NCI-H2107 (cell line): ENCODE measurements around the gene METTL14.
"Not testable (repeated sequence)": the region's sequence is repeated elsewhere in the genome, so short reads cannot be mapped to it uniquely, and the experiment has no call there.

Source experiments
- DNase-seq: peaks from one replicate; lab custom pipeline; 2025; lab: John Stamatoyannopoulos, UW

Gene METTL14

DNA sequence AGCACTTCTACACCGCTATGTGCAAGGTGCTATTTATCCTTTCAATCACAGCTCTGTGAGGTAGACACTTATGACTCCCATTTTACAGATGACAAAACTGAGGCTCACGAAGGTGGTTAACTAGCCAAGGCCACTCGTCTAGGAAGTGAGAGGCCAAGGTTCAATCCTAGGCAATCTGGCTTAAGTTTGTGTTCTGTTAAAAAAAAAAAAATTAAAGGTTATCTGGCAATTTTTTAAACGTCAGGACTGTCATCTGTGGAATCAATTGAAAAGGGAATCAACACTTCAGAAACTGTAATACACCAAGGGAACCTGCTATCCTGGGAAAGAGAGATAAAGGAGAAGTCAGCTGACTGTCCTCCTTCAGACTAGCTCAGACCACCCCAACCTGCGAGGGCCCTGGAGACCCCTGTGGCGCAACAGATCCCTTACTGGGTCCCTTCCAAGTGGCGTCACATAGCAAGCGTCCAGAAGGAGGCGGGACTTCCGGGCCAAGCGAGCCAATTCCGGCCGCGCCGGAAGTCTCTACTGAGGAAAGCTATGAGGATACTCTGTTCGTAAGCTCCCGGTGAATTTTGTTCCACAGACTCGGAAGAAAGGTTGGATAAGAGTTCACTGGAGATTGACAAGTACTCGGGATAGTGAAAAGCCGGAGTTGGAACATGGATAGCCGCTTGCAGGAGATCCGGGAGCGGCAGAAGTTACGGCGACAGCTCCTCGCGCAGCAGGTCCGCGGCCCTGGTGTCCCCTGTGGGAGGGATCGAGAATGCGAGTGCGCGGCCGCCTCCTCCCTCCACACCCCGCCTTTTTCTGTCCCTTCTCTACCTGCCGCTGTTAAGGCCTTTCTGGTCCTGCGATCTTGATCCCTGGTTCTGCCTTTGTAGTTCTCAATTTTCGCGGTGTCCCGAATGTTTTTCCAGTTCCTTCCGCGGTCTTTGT is at the start of gene METTL14:
TSS of gene METTL14 (plus strand) at position 520 of the 939 bp plus-strand sequence. CDS start at position 663, 143 bp downstream.
- DNase-seq = peak; percentile 51

GRCh38 chr4:118636126-118636525 is 49.1 kb upstream of the METTL14 start:
- DNase-seq = not testable (repeated sequence)

GRCh38 chr4:118664665-118665064 is 20.5 kb upstream of the METTL14 start:
- DNase-seq = not testable (repeated sequence)

- not testable (repeated sequence) for DNase-seq
Observed at GRCh38 chr4:118669220-118669619, 16.0 kb upstream of the METTL14 start.

- not testable (repeated sequence) for DNase-seq
Observed at GRCh38 chr4:118670968-118671367, 14.2 kb upstream of the METTL14 start.

- no peak for DNase-seq
Observed at GRCh38 chr4:118676128-118676527, 9.1 kb upstream of the METTL14 start.

DNA sequence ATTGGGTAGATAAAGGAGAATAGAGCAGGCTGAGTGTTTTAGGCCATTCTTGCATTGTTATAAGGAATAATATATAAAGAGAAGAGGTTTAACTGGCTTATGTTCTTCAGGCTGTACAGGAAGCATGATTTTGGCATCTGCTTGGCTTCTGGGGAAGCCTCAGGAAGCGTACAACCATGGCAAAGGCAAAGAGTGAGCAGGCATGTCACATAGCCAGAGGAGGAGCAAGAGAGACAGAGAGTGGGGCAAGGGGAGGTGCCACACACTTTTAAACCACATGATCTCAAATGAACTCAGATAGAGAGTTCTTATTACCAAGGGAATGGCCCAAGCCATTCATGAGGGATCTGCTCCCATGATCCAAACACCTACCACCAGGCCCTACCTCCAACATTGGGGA is 4.4 kb upstream of the METTL14 start:
- no peak for DNase-seq

- no peak for DNase-seq
Observed at GRCh38 chr4:118682928-118683327, 2.3 kb upstream of the METTL14 start.

DNA sequence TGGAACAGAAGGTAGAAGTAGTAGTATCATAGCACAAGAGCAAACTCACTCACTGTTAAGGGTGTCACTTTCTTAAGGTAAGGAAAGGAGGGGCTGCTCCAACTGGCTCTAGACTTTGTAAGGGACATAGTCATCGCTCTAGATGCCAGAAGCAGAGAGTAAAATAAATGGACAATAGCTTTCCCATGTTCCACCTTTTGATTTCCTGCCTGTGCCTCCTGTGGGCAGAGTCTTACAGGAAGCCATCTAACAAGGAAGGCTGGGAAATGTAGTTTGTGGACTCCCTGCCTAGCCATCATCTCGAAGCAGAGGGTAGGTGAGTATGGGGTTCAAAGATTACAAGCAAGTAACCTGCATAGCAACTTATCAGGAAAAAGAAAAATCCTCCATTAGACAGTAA is 1.7 kb upstream of the METTL14 start:
- no peak for DNase-seq

DNA sequence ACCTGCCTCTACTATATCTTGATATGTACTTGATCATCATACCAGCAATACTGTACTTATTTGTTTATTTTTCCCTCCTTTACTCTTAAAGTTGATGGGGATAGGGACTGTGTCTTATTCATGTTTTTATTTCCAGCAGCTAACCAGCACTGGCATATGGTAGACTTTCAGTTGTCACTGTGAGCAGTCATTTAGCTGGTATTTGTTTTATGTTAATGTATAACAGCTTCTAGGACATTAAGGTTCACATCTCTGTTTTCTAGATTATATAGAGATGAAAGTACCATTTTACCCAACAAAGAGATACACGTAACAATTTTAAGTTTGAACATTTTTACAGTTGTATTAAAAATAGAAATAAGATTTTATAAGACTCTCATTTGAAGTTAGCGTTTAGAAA is 17.9 kb downstream of the METTL14 start:
- DNase-seq = no peak

- DNase-seq = no peak
Observed at GRCh38 chr4:118711052-118711451, 25.9 kb downstream of the METTL14 start.

DNA sequence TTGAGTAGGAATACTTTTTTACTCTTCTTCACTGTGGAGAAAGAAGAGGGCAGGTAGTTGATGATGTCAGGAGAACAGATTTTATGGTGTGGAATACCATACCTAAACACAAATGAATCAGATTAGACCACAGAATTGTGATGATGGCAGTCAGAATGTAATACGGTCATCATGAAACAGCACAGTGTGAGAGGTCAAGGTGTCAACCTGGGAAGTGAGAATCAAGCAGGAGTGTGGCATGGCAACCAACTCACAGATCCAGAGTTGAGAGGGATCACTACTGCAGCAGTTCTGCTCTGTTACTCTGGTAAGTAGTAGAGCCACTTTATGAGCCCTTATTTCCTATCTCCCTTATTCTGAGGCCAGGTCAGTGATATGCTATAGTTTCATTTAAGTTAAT is 27.7 kb downstream of the METTL14 start:
- no peak for DNase-seq

- DNase-seq = no peak
Observed at GRCh38 chr4:118714682-118715081, 29.5 kb downstream of the METTL14 start.

DNA sequence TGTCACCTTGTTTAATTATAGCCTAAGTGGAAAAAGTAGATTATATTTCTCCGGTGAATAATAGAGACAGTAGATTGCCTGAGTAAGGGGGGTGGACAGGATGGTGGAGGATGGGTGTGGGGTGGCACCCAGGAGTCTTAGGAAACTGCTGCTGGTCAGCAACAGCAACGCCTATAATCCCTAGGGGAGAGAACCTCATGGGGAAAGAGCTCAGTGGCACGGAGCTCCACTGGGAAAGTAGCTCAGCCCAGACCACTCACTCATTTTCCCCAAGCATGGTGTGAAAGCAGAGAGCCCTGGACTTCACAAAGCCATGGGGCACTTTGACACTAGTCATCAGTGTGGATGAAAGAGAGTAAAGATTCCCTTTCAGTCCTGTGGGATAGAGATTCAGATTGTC is 31.1 kb downstream of the METTL14 start:
- DNase-seq = no peak

- DNase-seq = no peak
Observed at GRCh38 chr4:118718511-118719170, 33.4 kb downstream of the METTL14 start.

- DNase-seq = no peak
Observed at GRCh38 chr4:118721752-118722151, 36.6 kb downstream of the METTL14 start.

GRCh38 chr4:118723369-118723768 is 38.2 kb downstream of the METTL14 start:
- no peak for DNase-seq

DNA sequence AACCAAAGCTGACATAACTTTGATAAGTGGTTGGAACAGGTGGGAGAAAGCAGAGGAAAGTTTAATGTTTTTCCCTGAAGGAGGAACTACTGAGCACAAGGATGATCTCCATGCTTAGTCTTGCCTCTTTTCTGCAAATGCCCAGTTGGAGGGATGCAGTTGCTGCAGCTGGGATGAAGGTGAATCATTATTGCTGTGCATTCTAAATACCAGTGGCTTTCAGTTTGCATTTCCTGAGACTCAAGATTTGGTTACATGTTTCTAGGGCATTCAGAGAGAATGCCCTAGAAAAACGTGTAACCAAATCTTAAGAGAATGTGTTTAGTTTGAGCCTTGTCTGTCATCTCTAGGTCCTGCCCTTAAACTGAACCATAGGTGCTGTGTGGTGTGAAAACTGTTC is 42.2 kb downstream of the METTL14 start:
- no peak for DNase-seq

DNA sequence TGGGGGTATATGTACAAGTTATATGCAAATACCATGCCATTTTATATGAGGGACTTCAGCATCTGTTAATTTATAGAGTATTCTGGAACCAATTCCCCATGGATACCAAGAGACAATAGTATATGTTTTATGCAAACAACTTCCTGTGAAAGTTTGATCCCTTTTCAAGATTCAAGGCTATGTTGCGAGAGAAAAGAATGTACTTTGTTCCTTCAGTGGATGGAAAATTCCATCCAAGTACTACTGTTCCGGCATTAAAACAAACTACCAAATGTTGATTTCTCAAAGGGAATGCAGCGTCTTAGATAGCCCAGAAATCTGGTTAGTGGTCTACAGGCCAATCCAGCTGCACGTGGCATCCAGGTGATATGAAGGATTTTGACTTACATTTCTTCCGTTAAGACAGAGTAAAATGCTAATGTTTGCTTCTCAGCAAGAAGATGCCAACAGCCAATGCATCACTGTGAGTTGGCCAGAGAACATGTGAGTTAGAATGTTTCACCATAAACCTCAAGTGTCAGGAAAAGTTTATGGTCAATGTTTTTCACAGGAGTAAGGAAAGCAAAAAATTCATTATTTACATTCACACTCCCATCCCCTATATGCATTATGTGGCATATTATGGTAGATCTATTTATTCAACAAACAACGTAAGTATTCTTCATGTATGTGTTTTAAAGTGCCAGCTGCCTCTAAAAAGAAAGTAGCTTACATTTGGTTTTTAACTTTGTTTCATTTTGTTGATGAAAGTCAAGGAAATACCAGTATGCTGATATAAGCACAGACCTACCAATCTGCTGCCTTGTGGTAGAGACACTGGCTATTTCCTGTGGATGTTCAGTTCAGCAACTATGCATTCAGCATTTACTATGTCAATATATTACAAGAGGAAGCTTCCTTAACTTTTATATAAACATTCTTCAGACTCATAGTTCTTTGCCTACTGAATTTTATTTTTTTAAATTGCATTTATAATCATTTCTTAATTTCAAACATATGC is 44.4 kb downstream of the METTL14 start:
- no peak for DNase-seq

DNA sequence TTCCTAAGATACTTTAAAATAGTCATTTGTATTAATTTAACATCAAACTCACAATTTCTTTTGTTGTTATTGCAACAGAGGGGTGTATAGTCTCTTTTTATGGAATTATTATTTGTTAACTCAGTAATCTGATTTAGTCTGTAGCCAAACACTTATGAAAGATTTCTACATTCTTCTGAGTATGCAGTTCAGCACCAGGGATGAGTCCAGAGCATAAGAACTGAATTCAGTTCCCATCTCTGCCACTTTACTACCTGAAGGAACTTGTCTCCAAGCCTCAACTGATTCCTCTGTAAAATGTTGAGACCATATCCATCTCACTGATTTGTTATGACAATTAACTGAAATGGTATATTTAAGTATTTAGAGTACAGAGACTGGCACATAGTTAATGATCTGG is 45.5 kb downstream of the METTL14 start:
- no peak for DNase-seq

DNA sequence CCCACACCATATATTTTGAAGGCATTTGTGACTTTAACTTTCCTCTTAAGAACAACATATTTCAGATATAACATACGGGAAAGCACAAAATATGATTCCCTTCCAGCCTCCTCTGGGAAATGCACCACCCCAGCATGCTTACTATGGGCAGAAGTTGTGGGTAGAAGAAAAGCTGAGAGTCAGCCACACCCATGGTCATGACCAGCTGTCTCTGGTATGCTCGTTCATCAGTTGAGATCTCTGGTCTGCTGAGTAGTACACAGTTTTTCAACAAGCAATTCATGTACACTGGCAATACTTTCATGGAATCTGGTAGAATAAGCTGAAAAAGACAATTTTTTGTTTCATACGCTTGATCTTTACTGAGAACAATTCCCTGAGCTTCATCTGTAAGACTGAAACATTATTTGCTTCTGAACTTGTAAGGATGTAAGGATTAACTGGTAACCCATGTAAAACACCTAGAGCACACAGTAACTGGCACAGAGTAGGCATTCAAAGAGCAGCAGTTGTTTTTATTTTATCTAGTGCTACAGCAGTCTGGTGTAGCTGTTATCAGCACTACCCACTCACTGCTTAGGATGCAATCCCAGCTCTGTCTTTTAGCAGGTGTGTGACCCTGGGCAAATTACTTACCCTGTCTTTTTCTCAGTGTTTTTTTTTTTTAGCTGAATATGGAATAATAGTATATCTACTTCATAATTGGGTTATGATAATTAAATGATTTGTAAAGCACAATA is 47.6 kb downstream of the METTL14 start:
- no peak for DNase-seq
